Activated naive CD8-positive, alpha-beta T cell treated with anti-CD3 and anti-CD28 coated beads, Interleukin-2, amount 50 U/mL, for 24 hours (primary cell): Measurements from ENCODE around the gene RAB20.
A peak's percentile ranks its signal among the peaks of the same experiment; 100 is the strongest.
"Not testable (repeated sequence)": the region's sequence is repeated elsewhere in the genome, so short reads cannot be mapped to it uniquely, and the experiment has no call there.

Source experiments
- ATAC-seq: fragments of 150-1000 bp; cut with Tn5 transposase; one replicate; pipeline ENCODE4 v1.10.0; 2021
- DNase-seq: peaks from one replicate; pipeline ENCODE4 v3.0.0; 2021
- H3K27ac Mint-ChIP-seq: one replicate; pipeline ENCODE4 v1.8.0; 2021; ENCODE audit warnings: mild to moderate bottlenecking, mixed read lengths
- H3K27me3 Mint-ChIP-seq: one replicate; pipeline ENCODE4 v1.8.0; 2021; ENCODE audit warnings: mixed read lengths
- H3K36me3 Mint-ChIP-seq: one replicate; pipeline ENCODE4 v1.8.0; 2021; ENCODE audit warnings: low read depth, mixed read lengths
- H3K4me1 Mint-ChIP-seq: one replicate; pipeline ENCODE4 v1.8.0; 2021; ENCODE audit warnings: mixed read lengths
- H3K4me3 Mint-ChIP-seq: one replicate; pipeline ENCODE4 v1.8.0; 2021; ENCODE audit warnings: mild to moderate bottlenecking, moderate library complexity, mixed read lengths
- H3K9me3 Mint-ChIP-seq: one replicate; pipeline ENCODE4 v1.8.0; 2021; ENCODE audit warnings: mixed read lengths

Gene RAB20

GRCh38 chr13:110561344-110562035 lies at the start of gene RAB20:
Gene RAB20 (minus strand): TSS chr13:110561722. CDS start chr13:110561519, 203 bp downstream.
- Mint-ChIP-seq H3K9me3 (no peaks in the 10 kb centered on the region), H3K27ac (peak within 1 kb of the TSS; percentile 51), H3K36me3 (no peaks in the 10 kb centered on the region), H3K4me3 (peak within 1 kb of the TSS; percentile 76), H3K27me3 (peaks cover 14% of the 10 kb centered on the region), H3K4me1 (peaks cover 23% of the 10 kb centered on the region)
- ATAC-seq = peak; percentile 76
- peak; percentile 64 for DNase-seq

GRCh38 chr13:110610955-110611595 lies 49.6 kb upstream of the RAB20 start:
- H3K36me3 Mint-ChIP-seq = no peaks in the 10 kb centered on the region
- H3K27ac Mint-ChIP-seq = peak overlapping the region; percentile 70
- DNase-seq (no peak), ATAC-seq (no peak)
- no peak overlapping the region for H3K4me3 Mint-ChIP-seq
- no peaks in the 10 kb centered on the region for H3K27me3 Mint-ChIP-seq
- peaks cover 6% of the 10 kb centered on the region for H3K9me3 Mint-ChIP-seq
- H3K4me1 Mint-ChIP-seq = peaks cover 13% of the 10 kb centered on the region

- Mint-ChIP-seq H3K27ac (no peak overlapping the region), H3K27me3 (peaks cover 4% of the 10 kb centered on the region), H3K4me3 (no peak overlapping the region), H3K9me3 (no peaks in the 10 kb centered on the region), H3K36me3 (no peaks in the 10 kb centered on the region), H3K4me1 (peaks cover 6% of the 10 kb centered on the region)
- ATAC-seq (no peak), DNase-seq (no peak)
These were observed 46.2 kb upstream of the RAB20 start for GRCh38 chr13:110607675-110608224.

GRCh38 chr13:110606281-110606680 lies 44.8 kb upstream of the RAB20 start:
- not testable (repeated sequence) for DNase-seq, H3K9me3 Mint-ChIP-seq, H3K36me3 Mint-ChIP-seq, H3K27ac Mint-ChIP-seq, H3K4me3 Mint-ChIP-seq, H3K4me1 Mint-ChIP-seq, H3K27me3 Mint-ChIP-seq, ATAC-seq

GRCh38 chr13:110605132-110605531 lies 43.6 kb upstream of the RAB20 start:
- no peak for DNase-seq
- Mint-ChIP-seq H3K36me3 (no peaks in the 10 kb centered on the region), H3K4me3 (no peak overlapping the region), H3K27ac (no peak overlapping the region), H3K4me1 (no peaks in the 10 kb centered on the region), H3K9me3 (no peaks in the 10 kb centered on the region), H3K27me3 (peaks cover 7% of the 10 kb centered on the region)
- no peak for ATAC-seq

- DNase-seq = no peak
- H3K36me3 Mint-ChIP-seq = no peaks in the 10 kb centered on the region
- H3K27ac Mint-ChIP-seq = no peak overlapping the region
- H3K4me1 Mint-ChIP-seq = no peaks in the 10 kb centered on the region
- H3K4me3 Mint-ChIP-seq = no peak overlapping the region
- ATAC-seq = no peak
- peaks cover 7% of the 10 kb centered on the region for H3K27me3 Mint-ChIP-seq
- no peaks in the 10 kb centered on the region for H3K9me3 Mint-ChIP-seq
These were observed 39.5 kb upstream of the RAB20 start for GRCh38 chr13:110600980-110601379.

GRCh38 chr13:110600261-110600819 lies 38.8 kb upstream of the RAB20 start:
- H3K36me3 Mint-ChIP-seq = no peaks in the 10 kb centered on the region
- no peak overlapping the region for H3K4me3 Mint-ChIP-seq
- H3K9me3 Mint-ChIP-seq = no peaks in the 10 kb centered on the region
- H3K27me3 Mint-ChIP-seq = peaks cover 7% of the 10 kb centered on the region
- H3K4me1 Mint-ChIP-seq = no peaks in the 10 kb centered on the region
- H3K27ac Mint-ChIP-seq = no peak overlapping the region
- DNase-seq (no peak), ATAC-seq (no peak)

GRCh38 chr13:110597041-110597689 lies 35.6 kb upstream of the RAB20 start:
- Mint-ChIP-seq H3K4me3 (no peak overlapping the region), H3K27ac (no peak overlapping the region), H3K4me1 (peaks cover 3% of the 10 kb centered on the region), H3K27me3 (peaks cover 2% of the 10 kb centered on the region), H3K9me3 (no peaks in the 10 kb centered on the region), H3K36me3 (no peaks in the 10 kb centered on the region)
- DNase-seq (no peak), ATAC-seq (no peak)

- no peak for DNase-seq
- H3K4me1 Mint-ChIP-seq = peaks cover 3% of the 10 kb centered on the region
These were observed 32.1 kb upstream of the RAB20 start for GRCh38 chr13:110593430-110594130.

GRCh38 chr13:110592665-110593064 lies 31.1 kb upstream of the RAB20 start:
- Mint-ChIP-seq H3K27ac (no peak overlapping the region), H3K27me3 (peaks cover 6% of the 10 kb centered on the region), H3K4me3 (no peak overlapping the region), H3K4me1 (peaks cover 3% of the 10 kb centered on the region), H3K36me3 (no peaks in the 10 kb centered on the region), H3K9me3 (no peaks in the 10 kb centered on the region)
- DNase-seq (no peak), ATAC-seq (no peak)

More at GRCh38 chr13:110593430-110594130, 32.1 kb upstream of the RAB20 start:
- H3K27ac Mint-ChIP-seq = no peak overlapping the region
- H3K27me3 Mint-ChIP-seq = peaks cover 6% of the 10 kb centered on the region
- H3K9me3 Mint-ChIP-seq = no peaks in the 10 kb centered on the region
- ATAC-seq = peak; percentile 91
- H3K4me3 Mint-ChIP-seq = no peak overlapping the region
- no peaks in the 10 kb centered on the region for H3K36me3 Mint-ChIP-seq

- Mint-ChIP-seq H3K36me3 (no peaks in the 10 kb centered on the region), H3K4me1 (peaks cover 3% of the 10 kb centered on the region), H3K4me3 (no peak overlapping the region), H3K27me3 (peaks cover 6% of the 10 kb centered on the region), H3K9me3 (no peaks in the 10 kb centered on the region), H3K27ac (no peak overlapping the region)
- DNase-seq = no peak
- no peak for ATAC-seq
These were observed 29.1 kb upstream of the RAB20 start for GRCh38 chr13:110590577-110590976.

- no peak overlapping the region for H3K4me3 Mint-ChIP-seq
- peaks cover 3% of the 10 kb centered on the region for H3K4me1 Mint-ChIP-seq
- no peak overlapping the region for H3K27ac Mint-ChIP-seq
- H3K36me3 Mint-ChIP-seq = no peaks in the 10 kb centered on the region
- H3K27me3 Mint-ChIP-seq = peaks cover 6% of the 10 kb centered on the region
- DNase-seq = no peak
- H3K9me3 Mint-ChIP-seq = no peaks in the 10 kb centered on the region
- ATAC-seq = no peak
These were observed 28.4 kb upstream of the RAB20 start for GRCh38 chr13:110589793-110590390.

GRCh38 chr13:110583178-110583865 lies 21.8 kb upstream of the RAB20 start:
- H3K9me3 Mint-ChIP-seq = no peaks in the 10 kb centered on the region
- peaks cover 22% of the 10 kb centered on the region for H3K27me3 Mint-ChIP-seq
- no peaks in the 10 kb centered on the region for H3K4me1 Mint-ChIP-seq
- no peaks in the 10 kb centered on the region for H3K36me3 Mint-ChIP-seq
- ATAC-seq (no peak), DNase-seq (no peak)
- no peak overlapping the region for H3K4me3 Mint-ChIP-seq
- H3K27ac Mint-ChIP-seq = no peak overlapping the region
